ENCODE data around the gene RERE. TPM values are rescaled to one million over a fixed set of nuclear protein-coding genes. Genes with fewer than 3 reads are reported as not detected.

Gene RERE
- total RNA-seq, 1 donor from 2014 or later = 80.3 TPM

DNA sequence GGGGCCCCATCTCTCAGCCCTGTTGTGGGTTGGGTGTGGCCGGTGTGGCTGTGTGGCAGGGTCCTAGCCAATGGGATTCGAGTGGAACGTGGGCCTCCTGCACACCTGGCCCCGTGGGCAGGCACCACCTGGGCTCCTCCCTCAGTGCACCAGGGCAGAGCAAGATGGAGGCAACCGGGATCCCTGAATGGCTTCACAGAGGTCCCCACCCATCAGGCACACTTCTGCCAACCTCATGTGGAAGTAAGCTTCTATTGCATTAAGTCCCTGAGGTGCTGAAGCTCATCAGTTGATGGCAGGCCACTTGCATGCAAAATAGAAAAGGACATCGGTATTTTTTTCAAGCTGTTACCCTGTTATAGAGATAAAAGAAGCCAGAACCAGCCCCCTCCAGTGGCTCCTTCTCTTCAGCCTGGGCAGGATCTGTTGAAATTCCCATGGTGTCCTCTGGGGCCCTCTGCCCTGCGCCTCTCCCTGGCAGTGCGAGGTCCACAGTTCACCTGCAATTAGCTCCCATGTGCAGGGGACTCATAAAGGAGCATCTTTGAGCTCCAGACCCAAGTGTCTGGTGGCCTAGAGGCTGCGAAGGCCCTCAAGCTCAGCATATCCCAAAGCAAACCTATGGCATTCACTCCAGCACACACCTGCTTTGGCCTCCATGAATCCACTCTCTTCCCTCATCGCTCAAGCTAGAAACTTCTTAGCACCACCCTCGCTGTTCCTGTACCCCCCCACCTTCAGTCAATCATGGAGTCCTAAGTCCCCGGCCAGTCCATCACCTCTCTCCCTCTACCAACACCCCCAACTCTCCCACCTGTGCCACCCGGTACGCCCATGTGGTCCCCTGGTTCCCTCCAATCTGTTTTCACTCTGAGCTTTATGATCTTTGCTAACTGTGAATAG, 501.6 kb downstream of the RERE start:
- TF ChIP-seq POLR2AphosphoS5 (IDR thresholded peaks at IDR 0.05; ENCODE audit: insufficient read depth in 1 of 2, low read depth in 1 of 2) = no peak
- TF ChIP-seq, protein P1, sequence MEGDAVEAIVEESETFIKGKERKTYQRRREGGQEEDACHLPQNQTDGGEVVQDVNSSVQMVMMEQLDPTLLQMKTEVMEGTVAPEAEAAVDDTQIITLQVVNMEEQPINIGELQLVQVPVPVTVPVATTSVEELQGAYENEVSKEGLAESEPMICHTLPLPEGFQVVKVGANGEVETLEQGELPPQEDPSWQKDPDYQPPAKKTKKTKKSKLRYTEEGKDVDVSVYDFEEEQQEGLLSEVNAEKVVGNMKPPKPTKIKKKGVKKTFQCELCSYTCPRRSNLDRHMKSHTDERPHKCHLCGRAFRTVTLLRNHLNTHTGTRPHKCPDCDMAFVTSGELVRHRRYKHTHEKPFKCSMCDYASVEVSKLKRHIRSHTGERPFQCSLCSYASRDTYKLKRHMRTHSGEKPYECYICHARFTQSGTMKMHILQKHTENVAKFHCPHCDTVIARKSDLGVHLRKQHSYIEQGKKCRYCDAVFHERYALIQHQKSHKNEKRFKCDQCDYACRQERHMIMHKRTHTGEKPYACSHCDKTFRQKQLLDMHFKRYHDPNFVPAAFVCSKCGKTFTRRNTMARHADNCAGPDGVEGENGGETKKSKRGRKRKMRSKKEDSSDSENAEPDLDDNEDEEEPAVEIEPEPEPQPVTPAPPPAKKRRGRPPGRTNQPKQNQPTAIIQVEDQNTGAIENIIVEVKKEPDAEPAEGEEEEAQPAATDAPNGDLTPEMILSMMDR (IDR thresholded peaks at IDR 0.05) = no peak
- no peak for TF ChIP-seq POLR2A (IDR thresholded peaks at IDR 0.05)
- intact Hi-C loops (cut with DNase I) = loop anchor here (5.0 to 10.0 kb wide), 2 partner anchors 289 to 331 kb away; partner anchors contain the start of gene ERRFI1
- no peak for DNase-seq (ENCODE audit: extremely low spot score in 2 of 2)
- Histone ChIP-seq H3K4me3 (no peak overlapping the region), H3K9me3 (no peaks in the 10 kb centered on the region), H3K36me3 (no peaks in the 10 kb centered on the region), H3K4me1 (peaks cover 13% of the 10 kb centered on the region), H3K27ac (no peak overlapping the region), H3K27me3 (no peaks in the 10 kb centered on the region)

DNA sequence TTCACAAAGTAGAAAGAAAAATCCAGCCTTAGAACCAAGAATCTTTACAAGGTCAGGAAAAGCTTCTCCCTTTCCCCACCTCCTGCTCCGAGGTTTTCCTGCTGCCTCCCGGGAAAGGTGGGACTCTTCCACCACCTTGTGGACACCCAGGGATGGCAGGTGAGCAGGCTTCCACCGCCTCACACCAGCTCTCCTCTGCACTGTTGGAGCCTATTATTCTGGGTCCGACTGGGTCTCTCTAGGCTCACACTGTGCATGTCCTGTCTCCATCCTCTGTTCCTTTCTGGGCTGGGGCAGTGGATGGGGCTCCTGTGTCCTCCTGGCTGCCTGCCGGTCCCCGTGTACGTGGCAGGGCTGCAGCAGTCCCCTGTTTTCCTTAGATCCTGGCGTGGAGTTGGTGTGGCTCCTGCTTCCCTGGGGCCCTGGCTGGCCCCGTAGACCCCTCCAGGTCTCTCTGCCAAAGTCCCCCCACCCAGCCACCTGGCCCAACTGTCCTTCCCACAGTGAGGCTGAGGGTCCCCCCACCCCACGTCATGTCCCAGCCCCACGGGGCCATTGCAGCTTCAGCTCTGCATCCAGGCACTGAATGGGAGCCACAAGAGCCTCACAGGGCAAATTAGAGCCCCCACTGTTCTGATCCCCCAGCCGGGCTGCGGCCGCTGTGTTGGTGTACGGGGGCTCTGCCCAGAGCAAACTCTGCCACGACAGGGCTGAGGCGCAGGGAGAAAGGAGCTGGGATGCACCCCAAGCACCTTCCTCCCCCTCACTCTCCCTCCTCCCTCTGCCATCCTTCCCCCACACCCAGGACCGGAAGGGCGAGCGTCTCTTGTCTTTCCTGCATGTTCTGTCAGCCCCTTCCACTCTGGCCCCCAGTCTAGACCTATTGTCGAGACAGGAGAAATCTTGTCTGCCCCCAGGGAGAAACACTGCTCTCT, 502.8 kb downstream of the RERE start:
- Histone ChIP-seq H3K36me3 (no peaks in the 10 kb centered on the region), H3K4me1 (peaks cover 13% of the 10 kb centered on the region), H3K27me3 (no peaks in the 10 kb centered on the region), H3K27ac (no peak overlapping the region), H3K4me3 (no peak overlapping the region), H3K9me3 (no peaks in the 10 kb centered on the region)
- DNase-seq (ENCODE audit: extremely low spot score in 2 of 2) = no peak
- TF ChIP-seq, protein P1 (IDR thresholded peaks at IDR 0.05) = peak; percentile 57 to 96 (median 86)
- TF ChIP-seq POLR2AphosphoS5 (IDR thresholded peaks at IDR 0.05; ENCODE audit: insufficient read depth in 1 of 2, low read depth in 1 of 2) (peak; percentile 42 to 78), POLR2A (IDR thresholded peaks at IDR 0.05) (no peak)
- intact Hi-C loops (cut with DNase I) = loop anchor here (5.0 to 10.0 kb wide), 2 partner anchors 287 to 330 kb away; partner anchors contain the start of gene ERRFI1

DNA sequence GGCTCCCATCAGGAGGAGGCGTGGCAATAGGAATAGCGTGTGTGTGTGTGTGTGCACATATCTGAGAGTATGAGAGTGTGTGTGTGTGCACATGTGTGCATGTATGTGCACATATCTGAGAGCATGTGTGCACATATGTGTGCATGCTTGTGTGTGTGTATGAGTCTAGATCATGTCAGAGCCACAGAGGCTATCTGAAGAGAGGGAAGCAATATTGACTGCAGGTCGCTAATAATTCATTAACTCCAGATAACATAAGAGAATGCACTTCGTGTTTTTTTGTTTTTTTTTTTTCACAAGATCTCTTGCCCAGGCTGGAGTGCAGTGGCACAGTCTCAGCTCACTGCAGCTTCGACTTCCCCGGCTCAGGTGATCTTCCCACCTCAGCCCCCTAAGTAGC, 504.2 kb downstream of the RERE start:
- Histone ChIP-seq H3K9me3 (no peaks in the 10 kb centered on the region), H3K27me3 (no peaks in the 10 kb centered on the region), H3K4me3 (no peak overlapping the region), H3K27ac (no peak overlapping the region), H3K4me1 (peaks cover 7% of the 10 kb centered on the region), H3K36me3 (no peaks in the 10 kb centered on the region)
- no peak for DNase-seq (ENCODE audit: extremely low spot score in 2 of 2)
- intact Hi-C loops (cut with DNase I) = loop anchor here (10.0 kb wide), 1 partner anchor 328 kb away; no protein-coding TSS in a partner anchor
- TF ChIP-seq POLR2A (IDR thresholded peaks at IDR 0.05) (no peak), POLR2AphosphoS5 (IDR thresholded peaks at IDR 0.05; ENCODE audit: insufficient read depth in 1 of 2, low read depth in 1 of 2) (no peak)
- TF ChIP-seq, protein P1 (IDR thresholded peaks at IDR 0.05) = no peak

DNA sequence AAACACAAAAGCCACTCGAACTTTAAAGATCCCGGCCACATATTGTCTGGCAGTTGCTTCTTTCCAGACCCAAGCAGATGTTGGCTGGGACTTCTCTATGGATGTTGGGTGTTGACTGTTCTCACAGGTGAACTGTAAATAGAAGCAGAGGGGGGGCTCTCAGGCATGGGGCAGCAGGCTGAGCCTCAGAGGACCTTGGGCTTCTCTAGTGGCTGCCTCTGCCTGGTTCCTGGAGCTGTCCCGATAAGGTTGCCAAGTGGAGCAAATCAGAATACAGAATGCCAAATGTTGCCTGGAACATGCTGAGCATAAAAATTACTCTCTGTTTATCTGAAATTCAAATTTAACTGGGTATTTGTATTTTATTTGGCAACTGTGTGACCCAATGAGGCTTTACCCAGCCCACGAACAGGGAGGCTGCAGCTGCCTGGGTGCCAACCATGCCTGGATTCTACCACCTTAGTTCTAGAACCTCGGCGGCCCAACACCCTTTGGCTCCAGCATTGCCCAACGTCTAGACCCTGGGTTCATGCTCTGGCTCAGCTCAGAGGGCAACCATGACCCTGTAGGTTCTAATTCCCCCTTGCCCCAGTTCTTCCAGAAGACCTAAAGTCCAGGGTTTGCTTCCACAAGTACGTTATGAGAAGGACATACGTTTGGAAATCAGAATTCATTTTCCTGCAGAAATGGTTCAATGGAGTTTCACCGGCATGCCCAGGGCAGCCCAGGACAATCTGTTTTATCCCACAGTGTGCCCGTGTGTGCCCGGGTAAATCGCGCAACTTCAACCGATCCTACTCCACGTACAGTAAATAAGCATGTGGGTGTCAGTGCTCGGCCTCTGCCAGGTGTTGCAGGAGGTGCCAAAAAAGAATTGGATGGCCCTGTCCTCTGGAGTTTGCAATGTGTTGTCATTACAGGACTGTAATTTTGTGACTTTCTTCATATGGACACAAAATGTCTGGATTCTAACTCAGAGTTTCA, 504.9 kb downstream of the RERE start:
- Histone ChIP-seq H3K36me3 (no peaks in the 10 kb centered on the region), H3K4me1 (peaks cover 2% of the 10 kb centered on the region), H3K27me3 (no peaks in the 10 kb centered on the region), H3K4me3 (no peak overlapping the region), H3K27ac (no peak overlapping the region), H3K9me3 (no peaks in the 10 kb centered on the region)
- DNase-seq (ENCODE audit: extremely low spot score in 2 of 2) = no peak
- TF ChIP-seq, protein P1 (IDR thresholded peaks at IDR 0.05) = no peak
- TF ChIP-seq POLR2A (IDR thresholded peaks at IDR 0.05) (no peak), POLR2AphosphoS5 (IDR thresholded peaks at IDR 0.05; ENCODE audit: insufficient read depth in 1 of 2, low read depth in 1 of 2) (no peak)
- intact Hi-C loops (cut with DNase I) = loop anchor here (10.0 kb wide), 1 partner anchor 328 kb away; no protein-coding TSS in a partner anchor
